Measurements from ENCODE around the gene SPAG17.

DNA sequence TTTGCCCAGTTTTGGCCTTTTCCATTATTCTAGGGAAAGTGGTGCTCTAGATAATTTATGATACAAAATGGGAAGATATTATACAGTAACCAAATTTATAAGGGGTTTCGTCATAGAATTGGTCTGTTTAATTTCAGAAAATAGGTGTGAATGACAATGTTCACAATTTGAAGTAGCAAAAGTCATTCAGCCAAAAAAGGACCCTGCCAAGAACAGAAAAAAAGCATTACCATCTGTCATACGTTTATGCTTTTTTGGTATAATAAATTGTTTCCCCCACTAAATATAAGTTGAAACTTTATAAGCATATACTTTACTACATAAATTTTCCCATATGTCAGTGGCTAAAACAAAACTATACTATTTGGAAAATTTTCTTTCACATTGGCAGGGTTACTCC is 4.5 kb upstream of the SPAG17 start:
- TF ChIP-seq POLR2A (IDR thresholded peaks at IDR 0.05), result no peak
- TF ChIP-seq, protein P1, sequence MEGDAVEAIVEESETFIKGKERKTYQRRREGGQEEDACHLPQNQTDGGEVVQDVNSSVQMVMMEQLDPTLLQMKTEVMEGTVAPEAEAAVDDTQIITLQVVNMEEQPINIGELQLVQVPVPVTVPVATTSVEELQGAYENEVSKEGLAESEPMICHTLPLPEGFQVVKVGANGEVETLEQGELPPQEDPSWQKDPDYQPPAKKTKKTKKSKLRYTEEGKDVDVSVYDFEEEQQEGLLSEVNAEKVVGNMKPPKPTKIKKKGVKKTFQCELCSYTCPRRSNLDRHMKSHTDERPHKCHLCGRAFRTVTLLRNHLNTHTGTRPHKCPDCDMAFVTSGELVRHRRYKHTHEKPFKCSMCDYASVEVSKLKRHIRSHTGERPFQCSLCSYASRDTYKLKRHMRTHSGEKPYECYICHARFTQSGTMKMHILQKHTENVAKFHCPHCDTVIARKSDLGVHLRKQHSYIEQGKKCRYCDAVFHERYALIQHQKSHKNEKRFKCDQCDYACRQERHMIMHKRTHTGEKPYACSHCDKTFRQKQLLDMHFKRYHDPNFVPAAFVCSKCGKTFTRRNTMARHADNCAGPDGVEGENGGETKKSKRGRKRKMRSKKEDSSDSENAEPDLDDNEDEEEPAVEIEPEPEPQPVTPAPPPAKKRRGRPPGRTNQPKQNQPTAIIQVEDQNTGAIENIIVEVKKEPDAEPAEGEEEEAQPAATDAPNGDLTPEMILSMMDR (IDR thresholded peaks at IDR 0.05), result no peak
